GM12865 (cell line): Measurements from ENCODE around the gene PRCD.

Experiments
- DNase-seq: peaks from one replicate; pipeline ENCODE4 v3.0.0; 2010; ENCODE audit warnings: low read depth
- H3K4me3 ChIP-seq: 2 replicates; pipeline ENCODE4 v1.5.1; 2011; ENCODE audit warnings: mild to moderate bottlenecking, low read depth, low read length, control low read depth
- TF ChIP-seq, protein P1 (sequence below): IDR thresholded peaks from 2 replicates; pipeline ENCODE4 v1.5.1; 2011; ENCODE audit warnings: low read length, control low read depth, low read depth, inconsistent platforms; ENCODE audit not compliant: insufficient read depth; ENCODE audit errors: missing control alignments

The PRCD gene, protein sequence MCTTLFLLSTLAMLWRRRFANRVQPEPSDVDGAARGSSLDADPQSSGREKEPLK

GRCh38 chr17:76539631-76540271 lies at the start of gene PRCD:
Gene PRCD (plus strand): TSS chr17:76540044. CDS start chr17:76540142, 98 bp downstream.
- no peak for DNase-seq
- TF ChIP-seq, protein P1, sequence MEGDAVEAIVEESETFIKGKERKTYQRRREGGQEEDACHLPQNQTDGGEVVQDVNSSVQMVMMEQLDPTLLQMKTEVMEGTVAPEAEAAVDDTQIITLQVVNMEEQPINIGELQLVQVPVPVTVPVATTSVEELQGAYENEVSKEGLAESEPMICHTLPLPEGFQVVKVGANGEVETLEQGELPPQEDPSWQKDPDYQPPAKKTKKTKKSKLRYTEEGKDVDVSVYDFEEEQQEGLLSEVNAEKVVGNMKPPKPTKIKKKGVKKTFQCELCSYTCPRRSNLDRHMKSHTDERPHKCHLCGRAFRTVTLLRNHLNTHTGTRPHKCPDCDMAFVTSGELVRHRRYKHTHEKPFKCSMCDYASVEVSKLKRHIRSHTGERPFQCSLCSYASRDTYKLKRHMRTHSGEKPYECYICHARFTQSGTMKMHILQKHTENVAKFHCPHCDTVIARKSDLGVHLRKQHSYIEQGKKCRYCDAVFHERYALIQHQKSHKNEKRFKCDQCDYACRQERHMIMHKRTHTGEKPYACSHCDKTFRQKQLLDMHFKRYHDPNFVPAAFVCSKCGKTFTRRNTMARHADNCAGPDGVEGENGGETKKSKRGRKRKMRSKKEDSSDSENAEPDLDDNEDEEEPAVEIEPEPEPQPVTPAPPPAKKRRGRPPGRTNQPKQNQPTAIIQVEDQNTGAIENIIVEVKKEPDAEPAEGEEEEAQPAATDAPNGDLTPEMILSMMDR = peak; percentile 7
- no peak within 1 kb of the TSS for H3K4me3 ChIP-seq

GRCh38 chr17:76490112-76490710 lies 49.6 kb upstream of the PRCD start:
- no peak for DNase-seq
- H3K4me3 ChIP-seq = no peak overlapping the region
- TF ChIP-seq, protein P1 = no peak

DNA sequence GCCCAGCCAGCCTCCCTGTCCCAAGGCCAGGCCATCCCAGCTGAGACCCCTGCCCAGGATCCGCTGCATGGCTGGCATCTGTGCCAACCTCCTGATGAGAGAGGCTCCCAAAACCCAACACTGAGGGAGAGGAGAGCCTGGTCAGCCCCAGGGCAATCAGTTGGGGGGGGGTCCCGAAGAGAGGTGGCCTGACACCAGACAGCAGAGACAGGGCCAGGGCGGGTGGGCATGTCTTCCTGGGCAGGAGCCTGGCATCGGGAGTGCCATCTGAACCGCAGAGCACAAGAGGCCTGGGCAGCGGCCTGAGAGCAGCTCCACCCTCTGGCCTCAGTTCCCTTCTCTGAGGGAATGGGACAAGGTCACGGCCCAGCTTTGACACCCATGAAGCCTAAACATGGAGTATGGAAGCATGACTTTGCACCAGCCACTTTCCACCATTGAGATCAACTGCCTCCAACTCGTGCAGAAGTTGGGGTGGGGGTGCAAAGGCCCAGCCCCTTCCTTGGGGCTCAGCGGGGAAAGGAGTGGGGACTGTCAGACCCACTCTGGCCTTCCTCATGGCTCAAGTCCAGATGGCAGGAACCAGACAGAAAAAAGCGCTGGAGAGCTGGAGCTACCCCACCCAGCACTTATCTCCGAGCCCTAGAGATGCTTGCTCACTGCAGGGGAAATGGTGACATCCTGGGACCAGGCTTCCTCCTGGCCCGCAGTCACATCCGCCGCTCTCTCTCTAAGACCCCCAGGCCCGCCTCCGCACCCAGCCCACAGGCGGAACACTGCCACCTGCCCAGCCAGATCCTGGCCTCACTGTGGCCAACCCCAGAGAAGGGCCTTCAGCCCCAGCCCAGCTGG lies 48.3 kb upstream of the PRCD start:
- peak; percentile 64 for DNase-seq
- H3K4me3 ChIP-seq = peak overlapping the region; percentile 47
- TF ChIP-seq, protein P1 = no peak

DNA sequence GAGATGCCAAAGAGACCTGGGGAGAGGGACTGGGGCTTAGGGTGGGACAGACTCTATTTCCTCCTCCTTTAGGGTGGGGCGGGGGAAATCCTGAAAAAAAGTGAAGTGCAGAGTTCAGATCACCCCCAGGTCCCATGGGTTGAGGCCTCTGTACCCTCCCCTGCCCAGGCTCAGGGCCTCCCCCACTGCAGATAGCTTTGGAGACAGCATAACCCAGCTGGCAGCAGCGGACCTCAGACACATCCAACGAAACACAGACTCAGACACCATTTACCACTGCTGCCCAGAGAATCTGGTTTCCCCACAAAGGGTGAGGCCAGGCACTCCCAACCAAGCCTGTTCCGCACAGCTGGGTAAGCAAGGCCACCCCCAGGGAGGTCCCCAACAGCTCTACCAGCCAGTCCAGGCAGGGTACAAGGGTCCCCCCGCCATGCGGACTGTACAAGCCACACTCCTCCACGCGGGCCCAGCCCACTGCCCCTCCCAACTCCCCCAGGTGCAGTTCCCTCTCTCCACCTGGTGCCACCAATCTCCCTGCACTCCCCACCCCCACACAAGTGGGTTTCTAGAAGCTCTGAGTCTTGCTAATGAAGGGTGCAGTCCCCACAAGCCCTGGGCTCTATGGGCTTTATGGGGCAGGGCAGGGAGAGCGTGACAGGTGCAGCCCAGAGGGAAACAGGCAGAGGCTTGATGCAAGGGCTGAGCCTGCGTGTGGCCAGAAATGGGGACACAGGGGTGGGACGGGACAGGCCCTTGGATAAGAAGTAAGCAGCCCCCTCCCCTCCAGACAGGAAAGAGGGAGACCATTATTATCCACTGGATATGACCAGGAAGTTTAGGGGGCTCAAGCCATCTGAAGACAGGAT lies 47.5 kb upstream of the PRCD start:
- peak; percentile 75 for DNase-seq
- H3K4me3 ChIP-seq = peak overlapping the region; percentile 47
- TF ChIP-seq, protein P1 = no peak

DNA sequence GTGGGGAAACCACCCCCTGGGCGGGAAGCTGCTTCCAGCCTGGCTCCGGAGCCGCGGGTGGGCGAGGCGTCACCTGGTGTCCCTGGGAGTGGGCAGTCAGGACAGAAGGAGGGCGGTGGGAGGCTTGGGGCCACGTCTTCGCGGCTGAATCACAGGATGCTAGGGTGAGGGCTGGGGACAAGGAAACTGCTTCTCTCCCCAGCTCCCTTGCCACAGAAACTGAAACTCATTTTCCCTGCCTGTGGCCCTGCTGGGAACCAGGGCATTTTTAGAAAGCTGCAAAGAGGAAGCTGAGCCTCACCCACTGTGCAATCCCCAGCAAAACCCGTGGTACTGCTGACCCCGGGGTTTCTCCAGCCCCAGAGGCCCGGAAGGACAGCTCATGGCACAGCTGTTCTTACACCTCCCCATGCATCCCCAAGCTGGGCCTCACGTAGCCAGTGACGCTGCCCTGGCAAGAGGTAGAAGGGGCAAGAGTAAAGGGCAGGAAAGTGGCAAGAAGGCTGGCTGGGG lies 46.8 kb upstream of the PRCD start:
- DNase-seq = peak; percentile 86
- H3K4me3 ChIP-seq = peak overlapping the region; percentile 47
- TF ChIP-seq, protein P1 = no peak

GRCh38 chr17:76493505-76494167 lies 46.2 kb upstream of the PRCD start:
- TF ChIP-seq, protein P1 = no peak
- peak overlapping the region; percentile 47 for H3K4me3 ChIP-seq

More at GRCh38 chr17:76493505-76494167, 46.2 kb upstream of the PRCD start:
- peak; percentile 41 for DNase-seq
